ENCODE data around the gene TPI1.
"Not testable (repeated sequence)": the region's sequence is repeated elsewhere in the genome, so short reads cannot be mapped to it uniquely, and the experiment has no call there.

TPI1 gene

DNA sequence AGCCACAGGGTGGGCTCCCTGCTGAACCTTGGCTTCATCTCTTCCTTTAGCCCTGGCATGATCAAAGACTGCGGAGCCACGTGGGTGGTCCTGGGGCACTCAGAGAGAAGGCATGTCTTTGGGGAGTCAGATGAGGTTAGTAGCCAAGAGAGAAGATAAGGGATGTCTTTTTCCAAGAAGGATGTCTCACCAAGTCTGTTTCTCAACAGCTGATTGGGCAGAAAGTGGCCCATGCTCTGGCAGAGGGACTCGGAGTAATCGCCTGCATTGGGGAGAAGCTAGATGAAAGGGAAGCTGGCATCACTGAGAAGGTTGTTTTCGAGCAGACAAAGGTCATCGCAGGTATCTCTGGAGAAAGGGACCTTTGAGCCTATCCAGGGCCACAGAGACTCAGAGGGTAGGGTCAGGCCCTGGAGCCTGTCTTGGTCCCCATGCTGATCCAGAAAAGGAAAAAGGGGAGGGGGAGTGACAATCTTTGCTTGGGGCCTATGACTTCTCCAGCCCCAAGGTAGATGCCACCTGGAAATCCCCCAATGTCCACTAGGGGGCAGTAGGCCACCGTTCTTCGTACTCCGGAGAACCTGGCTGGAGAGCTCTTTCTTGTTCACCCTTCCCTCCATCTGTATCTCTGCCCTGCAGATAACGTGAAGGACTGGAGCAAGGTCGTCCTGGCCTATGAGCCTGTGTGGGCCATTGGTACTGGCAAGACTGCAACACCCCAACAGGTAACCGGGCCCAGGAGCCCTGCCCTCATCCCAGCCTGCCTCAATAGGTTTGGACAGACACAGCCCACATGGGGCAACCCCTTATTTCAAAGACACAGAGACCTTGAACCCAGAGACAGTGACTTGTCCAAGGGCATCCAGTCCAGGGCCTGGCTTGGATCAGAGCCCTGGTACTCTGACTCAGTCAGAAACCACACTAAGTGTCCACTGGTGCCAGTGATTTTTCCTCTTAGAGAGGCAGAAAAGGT, 2.0 kb downstream of the TPI1 start:
- DNase-seq (ENCODE audit: low read depth): peak; percentile 74

DNA sequence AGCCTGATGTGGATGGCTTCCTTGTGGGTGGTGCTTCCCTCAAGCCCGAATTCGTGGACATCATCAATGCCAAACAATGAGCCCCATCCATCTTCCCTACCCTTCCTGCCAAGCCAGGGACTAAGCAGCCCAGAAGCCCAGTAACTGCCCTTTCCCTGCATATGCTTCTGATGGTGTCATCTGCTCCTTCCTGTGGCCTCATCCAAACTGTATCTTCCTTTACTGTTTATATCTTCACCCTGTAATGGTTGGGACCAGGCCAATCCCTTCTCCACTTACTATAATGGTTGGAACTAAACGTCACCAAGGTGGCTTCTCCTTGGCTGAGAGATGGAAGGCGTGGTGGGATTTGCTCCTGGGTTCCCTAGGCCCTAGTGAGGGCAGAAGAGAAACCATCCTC, 3.0 kb downstream of the TPI1 start:
- not testable (repeated sequence) for DNase-seq (ENCODE audit: low read depth)

GRCh38 chr12:6871052-6871957, 4.0 kb downstream of the TPI1 start:
- DNase-seq (ENCODE audit: low read depth): peak; percentile 52

DNA sequence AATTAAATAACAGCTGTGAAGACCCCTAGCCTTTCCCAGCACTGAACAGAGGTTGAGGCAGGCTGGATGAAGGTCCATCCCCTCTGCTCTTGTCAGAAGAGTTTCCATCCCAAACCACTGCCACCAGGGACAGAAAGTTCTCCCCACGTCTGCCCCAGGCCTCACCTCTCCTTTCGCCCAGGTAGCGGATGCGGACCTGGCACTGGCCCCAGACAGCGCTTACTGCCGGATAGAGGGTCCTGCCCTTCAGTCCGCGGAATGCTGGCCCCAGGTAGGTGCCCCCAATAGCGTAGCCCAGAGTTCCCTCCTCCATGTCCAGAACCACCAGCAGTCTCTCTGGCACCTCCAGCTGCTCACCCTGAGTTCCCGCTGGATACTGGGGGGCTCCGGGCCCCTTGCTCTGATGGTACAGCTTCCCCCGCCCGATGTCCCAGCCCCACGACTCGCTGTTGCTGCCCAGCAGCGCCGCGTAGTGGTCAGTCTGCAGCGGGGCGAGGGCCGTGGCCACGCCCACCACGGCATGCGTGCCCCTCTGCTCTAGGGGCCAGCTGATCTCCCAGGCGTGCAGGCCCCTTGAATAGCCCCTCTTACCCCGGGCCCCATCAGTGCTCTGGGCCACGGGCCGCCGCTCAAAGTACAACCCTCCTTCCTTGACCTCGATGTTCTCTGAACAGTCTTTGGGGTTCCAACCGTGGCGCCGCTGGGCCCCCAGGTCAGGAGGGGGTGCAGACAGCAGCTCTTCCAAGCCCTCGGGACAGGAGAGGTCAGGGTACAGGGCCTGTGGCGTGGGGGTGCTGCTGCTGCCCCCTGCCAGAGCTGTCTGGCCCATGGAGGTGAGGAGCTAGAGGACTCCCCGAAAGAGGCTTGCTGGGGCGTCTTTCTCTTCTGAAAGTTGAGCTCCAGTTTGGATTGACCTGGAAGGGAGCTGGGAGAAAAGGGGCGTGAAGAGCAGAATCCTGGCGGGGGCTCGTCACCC, 5.0 kb downstream of the TPI1 start:
- peak; percentile 85 for DNase-seq (ENCODE audit: low read depth)

DNA sequence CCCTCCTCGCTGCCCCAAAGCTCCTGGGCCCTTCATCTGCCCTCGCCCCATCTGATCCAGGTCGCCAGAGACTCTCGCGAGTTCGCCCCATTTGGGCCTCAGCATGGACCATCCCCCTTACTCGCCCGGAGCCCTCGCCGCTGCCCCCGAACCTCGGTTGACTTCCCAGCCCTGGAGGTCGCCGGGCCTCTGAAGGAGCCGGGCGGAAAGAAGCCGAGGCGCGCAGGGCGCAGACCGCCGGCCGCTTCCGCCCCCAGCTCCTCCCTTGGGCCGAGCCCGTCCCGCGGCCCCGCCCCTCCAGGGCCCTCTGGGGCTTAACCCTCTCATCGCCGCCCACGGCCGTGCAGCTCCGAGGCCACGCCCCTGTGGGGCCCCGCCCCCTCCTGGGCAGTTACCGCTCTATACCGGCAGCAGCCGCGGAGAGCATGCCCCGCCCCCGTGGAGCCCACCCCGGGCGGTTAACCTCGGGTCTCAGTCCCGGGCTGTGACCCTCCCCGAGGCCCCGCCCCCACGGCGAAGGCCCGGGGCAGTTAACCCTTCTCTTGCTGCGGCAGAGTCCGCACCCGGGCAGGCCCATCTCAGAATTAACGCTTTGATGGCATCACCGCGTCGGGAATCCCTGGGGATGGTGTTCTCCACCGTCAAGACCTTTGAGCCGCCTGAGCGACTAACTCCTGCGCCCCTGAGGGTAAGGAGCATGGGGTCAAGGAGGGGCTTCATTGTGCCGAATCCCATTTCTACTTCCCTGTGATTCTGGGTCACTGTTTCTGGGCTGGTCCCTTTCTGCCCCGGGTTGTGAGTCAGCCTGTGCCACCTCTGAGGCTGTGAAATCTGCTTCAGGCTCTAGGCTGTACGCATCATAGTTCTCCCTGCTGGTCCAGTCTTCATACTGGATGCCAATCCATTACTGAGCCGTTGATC, 6.0 kb downstream of the TPI1 start, which contains the start of gene SPSB2:
SPSB2 (minus strand) TSS at position 210 of the 921 bp plus-strand sequence. CDS start 402 bp downstream, outside the sequence.
- peak; percentile 100 for DNase-seq (ENCODE audit: low read depth)

DNA sequence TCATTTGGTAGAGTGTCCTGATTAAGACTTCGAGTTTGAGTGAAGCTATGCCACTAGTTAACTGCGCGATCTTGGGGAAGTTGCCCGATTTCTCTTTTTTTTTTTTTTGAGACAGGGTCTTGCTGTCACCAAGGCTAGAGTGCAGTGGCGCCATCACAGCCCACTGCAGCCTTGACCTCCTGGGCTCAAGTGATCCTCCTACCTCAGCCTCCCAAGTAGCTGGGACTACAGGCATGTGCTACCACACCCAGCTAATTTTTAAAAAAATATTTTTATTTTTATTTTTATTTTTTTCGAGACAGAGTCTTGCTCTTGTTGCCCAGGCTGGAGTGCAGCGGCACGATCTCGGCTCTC, 6.7 kb downstream of the TPI1 start:
- DNase-seq (ENCODE audit: low read depth): not testable (repeated sequence)

DNA sequence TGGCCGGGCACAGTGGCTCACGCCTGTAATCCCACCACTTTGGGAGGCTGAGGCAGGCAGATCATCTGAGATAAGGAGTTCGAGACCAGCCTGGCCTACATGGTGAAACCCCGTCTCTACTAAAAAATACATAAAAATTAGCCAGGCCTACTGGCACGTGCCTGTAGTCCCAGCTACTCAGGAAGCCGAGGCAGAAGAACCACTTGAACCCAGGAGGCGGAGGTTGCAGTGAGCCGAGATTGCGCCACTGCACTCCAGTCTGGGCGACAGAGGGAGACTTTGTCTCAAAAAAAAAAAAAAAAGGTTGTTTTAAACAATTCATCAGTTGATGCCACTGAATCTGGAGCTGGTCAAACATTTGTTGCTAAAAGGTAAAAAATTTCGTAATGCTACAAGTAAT, 12.5 kb downstream of the TPI1 start:
- not testable (repeated sequence) for DNase-seq (ENCODE audit: low read depth)

- DNase-seq (ENCODE audit: low read depth): no peak
These were observed 15.9 kb downstream of the TPI1 start for GRCh38 chr12:6883252-6883651.

DNA sequence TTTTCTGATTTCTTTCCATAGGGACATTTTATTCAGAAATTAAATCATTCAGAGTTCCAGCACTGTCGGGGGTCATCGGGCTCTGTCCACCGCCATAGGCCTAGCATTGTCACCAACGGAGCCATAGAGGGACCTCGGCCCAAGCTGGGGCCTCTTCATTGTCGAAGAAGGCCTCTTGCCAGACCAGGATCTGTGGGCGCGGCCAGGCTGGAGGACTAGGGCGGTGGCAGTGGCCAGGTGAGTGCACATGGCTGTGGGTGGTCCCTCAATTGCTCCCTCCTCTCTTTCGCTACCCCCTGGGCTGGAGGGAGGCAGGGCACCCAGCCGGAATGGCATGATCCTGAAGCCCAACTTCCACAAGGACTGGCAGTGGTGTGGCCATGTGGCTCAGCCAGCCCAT, 16.4 kb downstream of the TPI1 start:
- DNase-seq (ENCODE audit: low read depth): no peak

DNA sequence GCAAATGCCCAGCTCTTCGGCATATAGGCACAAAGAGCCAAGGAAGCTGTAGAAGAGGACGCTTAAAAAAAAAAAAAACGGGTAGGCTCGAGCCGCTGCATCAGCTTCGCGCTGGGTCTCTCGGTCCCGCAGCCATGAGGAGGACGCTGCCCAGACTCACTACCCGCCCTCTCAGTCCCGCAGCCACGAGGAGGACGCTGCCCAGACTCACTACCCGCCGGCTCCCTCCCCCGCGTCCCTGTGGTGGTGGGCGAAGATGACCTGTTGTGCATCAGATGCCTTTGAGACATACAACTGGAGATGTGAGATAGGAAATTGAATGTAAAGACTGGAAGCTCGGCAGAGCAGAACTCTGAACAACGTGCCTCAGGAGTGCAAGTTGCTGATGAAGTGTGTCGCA, 17.2 kb downstream of the TPI1 start:
- no peak for DNase-seq (ENCODE audit: low read depth)

DNA sequence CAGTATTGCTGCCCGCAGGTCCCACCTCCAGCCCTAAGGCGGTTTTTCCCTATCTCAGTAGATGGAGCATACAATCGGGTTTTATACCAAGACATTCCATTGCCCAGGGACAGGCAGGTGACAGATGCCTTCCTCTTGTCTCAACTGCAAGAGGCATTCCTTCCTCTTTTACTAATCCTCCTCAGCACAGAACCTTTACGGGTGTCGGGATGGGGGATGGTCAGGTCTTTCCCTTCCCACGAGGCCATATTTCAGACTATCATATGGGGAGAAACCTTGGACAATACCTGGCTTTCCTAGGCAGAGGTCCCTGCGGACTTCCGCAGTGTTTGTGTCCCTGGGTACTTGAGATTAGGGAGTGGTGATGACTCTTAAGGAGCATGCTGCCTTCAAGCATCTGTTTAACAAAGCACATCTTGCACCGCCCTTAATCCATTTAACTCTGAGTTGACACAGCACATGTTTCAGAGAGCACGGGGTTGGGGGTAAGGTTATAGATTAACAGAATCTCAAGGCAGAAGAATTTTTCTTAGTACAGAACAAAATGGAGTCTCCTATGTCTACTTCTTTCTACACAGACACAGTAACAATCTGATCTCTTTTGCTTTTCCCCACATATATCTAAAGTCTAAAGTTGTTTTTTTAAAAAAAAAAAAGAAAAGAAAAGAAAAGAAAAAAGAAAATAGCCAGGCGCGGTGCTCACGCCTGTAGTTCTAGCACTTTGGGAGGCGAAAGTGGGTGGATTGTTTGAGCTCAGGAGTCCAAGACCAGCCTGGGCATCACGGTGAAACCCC, 19.1 kb downstream of the TPI1 start:
- DNase-seq (ENCODE audit: low read depth): not testable (repeated sequence)

GRCh38 chr12:6887460-6887859, 20.1 kb downstream of the TPI1 start:
- DNase-seq (ENCODE audit: low read depth): no peak

- no peak for DNase-seq (ENCODE audit: low read depth)
These were observed 21.0 kb downstream of the TPI1 start for GRCh38 chr12:6888360-6888759.

DNA sequence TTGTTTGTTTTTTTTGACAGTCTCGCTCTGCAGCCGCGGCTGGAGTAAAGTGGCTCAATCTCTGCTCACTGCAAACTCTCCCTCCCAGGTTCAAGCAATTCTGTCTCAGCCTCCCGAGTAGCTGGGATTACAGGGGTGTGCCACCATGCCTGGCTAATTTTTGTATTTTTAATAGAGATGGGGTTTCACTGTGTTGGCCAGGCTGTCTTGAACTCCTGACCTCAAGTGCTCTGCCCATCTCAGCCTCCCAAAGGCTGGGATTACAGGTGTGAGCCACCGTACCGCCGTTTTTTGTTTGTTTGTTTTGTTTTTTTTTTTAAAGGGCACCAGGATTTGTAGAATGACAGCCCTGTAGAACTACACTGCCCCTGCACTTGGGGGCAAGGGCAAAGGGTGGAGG, 21.5 kb downstream of the TPI1 start:
- DNase-seq (ENCODE audit: low read depth): not testable (repeated sequence)

DNA sequence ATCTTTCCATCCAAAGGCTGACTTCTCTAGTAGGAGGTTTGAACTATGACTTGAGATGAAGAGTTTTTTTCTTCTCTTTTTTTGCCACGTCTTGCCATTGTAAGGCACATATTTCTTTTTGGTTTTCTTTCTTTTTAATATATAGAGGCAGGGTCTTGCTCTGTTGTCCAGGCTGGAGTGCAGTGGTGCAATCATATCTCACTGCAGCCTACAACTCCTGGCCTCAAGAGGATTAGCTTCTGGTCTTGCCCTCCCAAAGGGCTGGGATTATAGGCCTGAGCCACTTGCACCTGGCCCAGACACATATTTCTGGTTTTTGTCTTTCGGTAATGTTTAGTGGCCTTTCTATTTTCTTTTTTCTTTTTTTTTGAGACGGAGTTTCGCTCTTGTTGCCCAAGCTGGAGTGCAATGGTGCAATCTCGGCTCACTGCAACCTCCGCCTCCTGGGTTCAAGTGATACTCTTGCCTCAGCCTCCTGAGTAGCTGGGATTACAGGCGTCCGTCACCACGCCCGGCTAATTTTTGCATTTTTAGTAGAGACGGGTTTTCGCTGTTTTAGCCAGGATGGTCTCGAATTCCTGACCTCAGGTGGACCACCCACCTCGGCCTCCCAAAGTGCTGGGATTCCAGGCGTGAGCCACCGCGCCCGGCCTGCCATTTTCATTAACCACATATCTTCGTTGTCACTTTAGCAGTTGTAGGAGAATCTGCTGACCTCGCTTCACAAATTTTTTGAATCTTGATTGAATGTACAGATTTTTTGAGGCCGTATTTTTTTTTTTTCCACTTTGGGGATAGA, 22.6 kb downstream of the TPI1 start:
- DNase-seq (ENCODE audit: low read depth): not testable (repeated sequence)

DNA sequence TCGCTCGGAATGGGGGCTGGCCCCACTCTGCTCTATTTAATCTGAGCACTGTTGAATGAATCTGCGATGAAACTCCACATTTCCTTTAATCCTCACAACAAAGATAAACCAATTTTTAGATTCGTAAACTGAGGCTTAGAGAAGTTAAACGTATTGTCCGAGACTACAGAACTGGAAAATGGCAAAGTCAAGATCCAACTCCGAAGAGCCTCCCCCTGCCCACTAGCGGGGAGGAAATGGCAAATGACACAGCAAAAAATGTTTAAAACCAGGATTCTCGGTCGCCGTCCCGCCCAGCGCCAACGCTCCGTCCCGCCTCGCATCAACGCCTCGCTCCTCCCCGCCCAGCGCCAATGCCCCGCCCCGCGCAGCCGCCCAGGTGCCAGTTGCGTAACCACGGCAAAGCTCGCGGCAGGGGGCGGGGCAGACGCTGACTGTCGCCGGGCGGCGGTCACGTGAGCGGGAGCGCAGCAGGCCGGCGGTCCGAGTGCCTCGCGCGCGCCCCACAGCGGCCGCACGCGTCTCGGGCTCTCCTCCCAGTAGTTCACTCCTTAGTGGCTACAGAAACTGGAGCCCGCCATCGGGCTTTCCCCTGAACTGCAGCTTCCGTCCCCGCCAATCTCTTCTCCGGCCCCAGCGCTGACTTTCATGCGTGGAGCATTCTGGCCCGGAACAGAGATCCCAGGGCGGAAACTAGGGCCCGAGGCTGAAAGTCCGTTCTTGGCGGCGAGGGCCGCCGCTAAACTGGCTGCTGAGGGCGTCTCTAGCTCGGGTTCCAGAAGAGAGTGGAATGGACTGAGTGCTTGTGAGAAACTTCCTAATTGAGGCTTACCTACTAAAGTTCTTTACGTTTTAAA, 23.7 kb downstream of the TPI1 start:
- peak; percentile 99 for DNase-seq (ENCODE audit: low read depth)

DNA sequence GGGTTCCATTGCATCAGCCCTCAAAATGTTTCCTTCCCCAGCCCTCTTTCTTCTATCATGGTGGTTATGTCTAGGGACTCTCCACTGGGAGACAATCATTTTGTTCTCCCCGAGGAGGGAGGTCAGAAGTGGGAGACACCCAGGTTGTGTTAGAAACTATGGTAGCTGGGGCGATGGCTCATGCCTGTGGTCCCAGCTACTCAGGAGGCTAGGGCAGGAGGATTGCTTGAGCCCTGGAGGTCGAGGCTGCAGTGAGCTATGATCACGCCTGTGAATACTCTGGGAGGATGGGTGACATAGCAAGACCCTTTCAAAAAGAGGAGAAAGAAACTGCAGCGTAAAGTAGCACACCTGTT, 24.3 kb downstream of the TPI1 start:
- DNase-seq (ENCODE audit: low read depth): no peak

DNA sequence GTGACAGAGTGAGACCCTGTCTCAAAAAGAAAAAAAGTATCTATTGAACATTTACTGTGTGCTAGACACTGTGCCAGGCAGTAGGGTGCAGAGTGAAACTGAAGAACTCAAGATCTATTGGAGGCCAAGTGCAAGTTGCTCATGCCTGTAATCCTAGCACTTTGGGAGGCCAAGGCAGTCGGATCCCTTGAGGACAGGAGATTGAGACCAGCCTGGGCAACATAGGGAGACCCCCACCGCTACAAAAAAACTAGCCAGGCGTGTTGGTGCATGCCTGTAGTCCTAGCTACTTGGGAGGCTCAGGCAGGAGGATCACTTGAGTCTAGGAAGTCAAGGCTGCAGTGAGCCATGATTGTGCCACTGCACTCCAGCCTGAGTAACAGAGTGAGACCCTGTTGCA, 25.4 kb downstream of the TPI1 start:
- not testable (repeated sequence) for DNase-seq (ENCODE audit: low read depth)
